ENCODE measurements around the gene MLYCD.
"Not testable (repeated sequence)": the region's sequence is repeated elsewhere in the genome, so short reads cannot be mapped to it uniquely, and the experiment has no call there.

Gene MLYCD

GRCh38 chr16:83946781-83947566 lies 48.1 kb downstream of the MLYCD start:
- Histone ChIP-seq H3K27ac (no peak overlapping the region), H3K4me1 (ENCODE audit: low read depth, poor library complexity, severe bottlenecking) (no peaks in the 10 kb centered on the region), H3K9ac (no peak overlapping the region), H3K79me2 (ENCODE audit: insufficient read depth, low read depth) (no peaks in the 10 kb centered on the region), H3K27me3 (ENCODE audit: insufficient read depth, low read depth) (no peaks in the 10 kb centered on the region), H3K4me3 (IDR thresholded peaks at IDR 0.05; ENCODE audit: insufficient read depth, low read depth, low read length) (no peak overlapping the region), H3K36me3 (ENCODE audit: insufficient read depth) (no peaks in the 10 kb centered on the region), H4K20me1 (ENCODE audit: insufficient read depth) (no peaks in the 10 kb centered on the region), H2AFZ (ENCODE audit: low read depth) (no peak overlapping the region), H3K4me2 (no peak overlapping the region)
- TF ChIP-seq CTCF (conservative IDR thresholded peaks at IDR 0.05; ENCODE audit: low read depth, low read length), result no peak

GRCh38 chr16:83947642-83948234 lies 48.8 kb downstream of the MLYCD start:
- no peak overlapping the region for H3K27ac ChIP-seq
- no peaks in the 10 kb centered on the region for H3K36me3 ChIP-seq (ENCODE audit: insufficient read depth)
- H3K27me3 ChIP-seq (ENCODE audit: insufficient read depth, low read depth), result no peaks in the 10 kb centered on the region
- no peak overlapping the region for H2AFZ ChIP-seq (ENCODE audit: low read depth)
- no peak for TF ChIP-seq CTCF (conservative IDR thresholded peaks at IDR 0.05; ENCODE audit: low read depth, low read length)
- no peak overlapping the region for H3K4me3 ChIP-seq (IDR thresholded peaks at IDR 0.05; ENCODE audit: insufficient read depth, low read depth, low read length)
- peaks cover 5% of the 10 kb centered on the region for H3K4me1 ChIP-seq (ENCODE audit: low read depth, poor library complexity, severe bottlenecking)
- H4K20me1 ChIP-seq (ENCODE audit: insufficient read depth), result no peaks in the 10 kb centered on the region
- no peak overlapping the region for H3K4me2 ChIP-seq
- H3K9ac ChIP-seq, result no peak overlapping the region
- H3K79me2 ChIP-seq (ENCODE audit: insufficient read depth, low read depth), result no peaks in the 10 kb centered on the region

GRCh38 chr16:83948914-83949723 lies 50.2 kb downstream of the MLYCD start:
- Histone ChIP-seq H3K27me3 (ENCODE audit: insufficient read depth, low read depth) (no peaks in the 10 kb centered on the region), H3K4me2 (no peak overlapping the region)
- no peak for TF ChIP-seq CTCF (conservative IDR thresholded peaks at IDR 0.05; ENCODE audit: low read depth, low read length)

GRCh38 chr16:83949724-83950001 lies 50.7 kb downstream of the MLYCD start:
- Histone ChIP-seq H3K4me1 (ENCODE audit: low read depth, poor library complexity, severe bottlenecking) (peaks cover 13% of the 10 kb centered on the region), H3K9ac (no peak overlapping the region), H4K20me1 (ENCODE audit: insufficient read depth) (no peaks in the 10 kb centered on the region), H2AFZ (ENCODE audit: low read depth) (no peak overlapping the region), H3K79me2 (ENCODE audit: insufficient read depth, low read depth) (no peaks in the 10 kb centered on the region), H3K36me3 (ENCODE audit: insufficient read depth) (no peaks in the 10 kb centered on the region), H3K27ac (no peak overlapping the region), H3K27me3 (ENCODE audit: insufficient read depth, low read depth) (no peaks in the 10 kb centered on the region), H3K4me2 (no peak overlapping the region), H3K4me3 (IDR thresholded peaks at IDR 0.05; ENCODE audit: insufficient read depth, low read depth, low read length) (no peak overlapping the region)
- TF ChIP-seq CTCF (conservative IDR thresholded peaks at IDR 0.05; ENCODE audit: low read depth, low read length), result no peak

More at GRCh38 chr16:83948914-83949723, 50.2 kb downstream of the MLYCD start:
- no peaks in the 10 kb centered on the region for H4K20me1 ChIP-seq (ENCODE audit: insufficient read depth)
- H3K27ac ChIP-seq, result no peak overlapping the region
- peaks cover 8% of the 10 kb centered on the region for H3K4me1 ChIP-seq (ENCODE audit: low read depth, poor library complexity, severe bottlenecking)
- H2AFZ ChIP-seq (ENCODE audit: low read depth), result no peak overlapping the region
- no peak overlapping the region for H3K9ac ChIP-seq
- no peaks in the 10 kb centered on the region for H3K36me3 ChIP-seq (ENCODE audit: insufficient read depth)
- no peaks in the 10 kb centered on the region for H3K79me2 ChIP-seq (ENCODE audit: insufficient read depth, low read depth)
- H3K4me3 ChIP-seq (IDR thresholded peaks at IDR 0.05; ENCODE audit: insufficient read depth, low read depth, low read length), result no peak overlapping the region

GRCh38 chr16:83950862-83951399 lies 52.0 kb downstream of the MLYCD start:
- H3K4me2 ChIP-seq; H3K27ac ChIP-seq; H3K27me3 ChIP-seq (ENCODE audit: insufficient read depth, low read depth); H3K4me3 ChIP-seq (IDR thresholded peaks at IDR 0.05; ENCODE audit: insufficient read depth, low read depth, low read length); H3K79me2 ChIP-seq (ENCODE audit: insufficient read depth, low read depth); H2AFZ ChIP-seq (ENCODE audit: low read depth); H4K20me1 ChIP-seq (ENCODE audit: insufficient read depth); H3K36me3 ChIP-seq (ENCODE audit: insufficient read depth); H3K9ac ChIP-seq: not testable (repeated sequence)
- peaks cover 16% of the 10 kb centered on the region for H3K4me1 ChIP-seq (ENCODE audit: low read depth, poor library complexity, severe bottlenecking)

Measured in KMS-11 (cell line).